HK-2 (cell line): Measurements from ENCODE around the gene CLNK.

Experiments
- DNase-seq: peaks from one replicate; pipeline ENCODE4 v3.0.0-alpha.2; 2018; ENCODE audit not compliant: unreplicated experiment

CLNK gene

DNA sequence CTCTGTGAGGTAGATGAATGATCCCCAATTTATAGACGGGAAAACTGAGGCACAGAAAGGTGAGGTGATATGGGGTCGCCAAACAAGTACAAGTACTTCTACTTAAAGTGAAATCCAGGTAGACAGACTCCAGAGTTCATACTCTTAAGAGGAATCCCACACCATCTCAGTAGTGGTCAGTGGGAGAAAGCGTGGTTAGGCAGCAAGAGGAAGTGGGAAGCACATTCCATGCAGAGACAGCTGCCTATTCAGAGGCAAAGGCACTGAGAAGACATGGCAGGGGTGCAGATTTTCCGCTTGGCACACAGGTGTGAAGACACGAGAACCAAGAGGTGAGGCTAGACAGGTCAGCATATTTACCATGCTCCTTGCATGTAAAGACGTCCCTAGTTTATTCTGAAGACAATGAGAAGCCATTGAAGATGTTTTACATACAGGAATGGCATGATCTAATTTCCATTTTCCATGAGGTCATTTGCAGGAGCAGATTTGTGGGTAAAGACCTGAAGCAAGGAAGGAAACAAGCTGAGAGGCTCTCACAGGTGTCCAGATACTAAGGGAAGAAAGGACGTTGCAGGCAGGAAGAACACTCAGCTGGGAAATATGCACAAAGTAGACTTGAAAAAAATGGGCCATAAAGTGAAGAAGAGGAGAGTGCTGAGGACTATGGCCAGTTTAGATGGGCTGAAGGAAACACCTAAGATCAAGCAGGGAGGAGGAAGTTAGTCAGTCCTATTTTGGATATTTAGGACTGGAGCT, 17.3 kb upstream of the CLNK start:
- DNase-seq: no peak

DNA sequence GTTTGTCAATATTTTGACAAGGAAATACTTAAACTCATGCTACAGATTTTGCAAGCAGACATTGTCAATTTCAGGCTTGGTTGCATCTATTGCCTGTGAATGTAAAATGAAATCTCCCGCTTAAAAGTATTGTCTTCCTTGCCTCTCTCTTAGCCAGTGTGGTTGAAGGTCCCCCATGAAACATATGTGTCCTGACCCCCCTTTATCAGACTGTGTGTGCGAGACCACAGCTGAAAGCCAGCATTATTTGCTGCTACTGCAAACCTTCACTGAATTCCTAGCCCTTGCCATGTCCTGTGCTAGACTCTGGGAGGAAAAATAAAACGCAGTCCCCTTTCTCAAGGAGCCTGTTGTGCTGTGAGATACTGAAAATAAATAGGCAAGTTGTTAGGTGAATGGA, 16.6 kb upstream of the CLNK start:
- DNase-seq: no peak

DNA sequence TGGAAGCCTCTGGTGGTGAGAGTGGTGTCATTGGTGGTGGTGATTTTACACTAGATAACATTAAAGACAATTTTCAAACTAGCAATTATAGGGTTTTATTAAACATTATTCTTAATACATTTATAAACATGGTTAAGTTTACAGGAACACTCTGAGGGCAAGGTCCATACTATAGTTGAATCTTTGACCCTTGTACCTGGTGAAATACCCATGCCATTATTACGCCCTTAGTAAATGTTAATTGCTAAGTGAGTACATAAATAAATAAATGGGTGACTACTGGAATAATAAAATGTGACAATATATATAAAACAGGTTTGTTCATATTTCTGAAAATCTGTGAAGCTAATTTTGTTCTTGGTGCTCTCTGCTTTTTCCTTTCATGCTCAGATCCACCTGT, 13.6 kb upstream of the CLNK start:
- DNase-seq: no peak

DNA sequence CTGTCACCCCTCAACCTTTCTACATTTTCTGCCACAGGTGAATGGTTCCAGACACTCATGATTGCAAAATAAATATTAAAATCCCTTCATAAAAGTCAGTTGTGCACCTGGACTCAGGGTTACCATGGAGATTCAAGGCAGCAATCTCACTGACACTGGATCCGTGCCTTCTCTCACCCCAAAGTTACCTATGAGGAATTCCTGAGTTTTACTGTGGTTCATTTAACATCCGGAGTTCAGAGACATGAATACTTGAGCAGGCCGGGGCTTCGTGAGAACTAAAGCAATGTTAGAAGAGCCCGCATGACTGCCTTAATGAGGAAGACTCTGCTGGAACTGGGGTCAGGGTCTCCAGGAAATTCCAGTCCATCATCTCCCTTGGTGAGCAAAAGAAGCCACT, 12.5 kb upstream of the CLNK start:
- DNase-seq: no peak

DNA sequence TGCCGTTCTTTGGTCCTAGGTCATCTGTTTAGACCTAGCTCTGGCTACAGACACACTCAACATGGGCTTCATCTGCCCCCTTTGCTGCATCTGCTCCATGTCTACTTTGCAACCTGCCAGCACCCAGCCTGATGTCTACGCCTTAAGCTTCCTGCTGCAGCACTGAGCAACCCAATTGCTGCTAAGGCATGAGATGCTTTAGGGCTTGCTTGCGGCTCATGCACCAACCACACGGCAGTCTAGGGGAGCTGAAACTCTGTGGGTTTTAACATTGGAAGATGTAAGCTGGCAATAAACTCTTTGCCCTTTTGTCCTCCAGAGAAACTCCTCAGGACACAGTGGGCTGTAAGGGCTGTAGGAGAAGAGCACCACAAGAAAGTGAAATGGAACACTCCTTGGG, 11.7 kb upstream of the CLNK start:
- DNase-seq: no peak

DNA sequence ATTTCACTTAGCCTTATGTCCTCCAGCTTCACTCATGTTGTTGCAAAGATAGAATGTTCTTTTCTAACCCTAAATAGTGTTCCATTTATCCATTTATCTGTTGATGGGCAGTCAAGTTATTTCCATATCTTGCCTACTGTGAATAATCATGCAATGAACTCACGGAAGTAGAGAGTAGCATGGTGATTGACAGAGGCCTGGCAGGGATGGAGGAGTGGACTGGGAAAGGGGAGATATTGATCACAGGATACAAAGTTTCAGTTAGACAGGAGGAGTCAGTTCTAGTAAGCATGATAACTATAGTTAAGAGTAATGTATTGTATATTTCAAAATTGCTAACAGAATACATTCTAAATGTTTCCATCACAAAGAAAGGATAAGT, 10.3 kb upstream of the CLNK start:
- no peak for DNase-seq

DNA sequence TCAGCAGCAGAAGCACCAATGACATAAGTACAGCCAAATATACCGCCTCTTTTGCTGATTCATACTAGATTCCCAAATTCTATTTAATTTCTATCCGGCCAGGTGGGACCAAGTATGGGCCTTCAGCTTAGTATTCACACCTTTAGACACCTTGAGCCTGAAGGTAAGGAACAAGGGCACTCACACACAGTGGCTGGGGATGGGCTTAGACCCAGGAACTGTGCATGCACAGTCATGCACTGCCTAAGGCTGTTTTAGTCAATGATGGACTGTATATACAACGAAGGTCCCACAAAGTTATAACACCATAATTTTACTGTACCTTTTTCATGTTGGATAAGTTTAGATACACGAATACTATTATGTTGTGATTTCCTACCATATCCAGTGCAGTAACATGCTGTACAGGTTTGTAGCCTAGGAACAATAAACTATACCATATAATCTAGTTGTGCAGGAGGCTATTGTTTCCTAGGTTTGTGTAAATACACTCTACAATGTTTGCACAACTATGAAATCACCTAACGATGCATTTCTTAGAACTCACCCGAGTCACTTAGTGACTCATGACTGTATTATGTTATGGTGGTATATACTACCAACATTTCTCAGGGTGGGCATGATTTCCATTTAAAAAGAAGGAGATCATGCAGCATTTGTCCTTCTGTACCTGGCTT, 9.7 kb upstream of the CLNK start:
- no peak for DNase-seq

DNA sequence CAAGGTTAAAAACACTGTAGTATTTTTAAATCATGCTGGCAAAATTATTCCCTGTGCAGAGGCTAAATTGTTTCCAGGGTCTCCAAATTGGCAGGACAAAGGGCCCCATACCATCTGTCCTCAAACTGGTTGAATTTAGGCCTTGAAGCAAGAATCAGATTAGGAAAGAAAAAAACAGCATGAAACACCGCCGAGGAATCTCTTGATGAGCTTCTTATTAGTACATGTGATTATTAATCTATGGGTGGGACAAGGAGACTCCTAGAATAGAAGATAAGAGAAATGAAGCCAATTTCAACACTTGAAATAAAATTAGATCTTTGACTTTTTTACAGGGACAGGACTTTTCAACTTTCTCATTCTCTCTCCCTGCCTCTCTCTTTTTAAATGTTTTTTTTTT, 7.1 kb upstream of the CLNK start:
- DNase-seq: no peak

DNA sequence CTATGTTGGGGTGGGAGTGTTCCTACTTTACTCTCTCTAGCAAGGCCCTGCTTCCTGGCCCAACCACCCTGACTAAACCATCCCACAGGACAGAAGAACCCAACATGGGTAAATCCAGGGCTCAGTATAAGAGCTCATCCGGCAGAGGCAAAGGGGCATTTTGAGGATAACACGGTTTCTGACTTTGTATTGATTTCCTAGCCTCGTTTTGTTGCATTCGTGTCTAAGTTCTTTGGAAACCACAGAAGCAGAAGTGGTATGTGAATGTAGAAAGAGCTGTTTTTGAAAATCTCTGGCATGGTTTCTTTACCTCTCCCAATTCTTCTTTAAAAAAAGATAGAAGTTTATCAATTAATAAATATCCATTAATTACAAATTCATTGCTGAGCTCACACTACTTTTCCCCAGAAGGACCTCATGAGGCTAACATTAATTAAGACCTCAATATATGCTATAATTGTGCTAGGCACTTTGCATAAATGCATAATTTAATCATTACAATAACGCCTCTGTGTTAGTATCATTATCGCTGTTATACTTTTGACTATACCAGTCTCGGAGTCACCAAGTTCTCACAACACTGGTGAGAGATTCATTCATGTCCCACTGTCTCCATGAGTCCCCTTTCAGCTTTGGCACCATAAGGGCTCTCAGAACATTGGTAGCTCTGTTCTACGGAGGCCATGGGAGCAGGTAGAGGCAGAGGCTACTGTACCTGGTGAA, 5.8 kb upstream of the CLNK start:
- DNase-seq: no peak

DNA sequence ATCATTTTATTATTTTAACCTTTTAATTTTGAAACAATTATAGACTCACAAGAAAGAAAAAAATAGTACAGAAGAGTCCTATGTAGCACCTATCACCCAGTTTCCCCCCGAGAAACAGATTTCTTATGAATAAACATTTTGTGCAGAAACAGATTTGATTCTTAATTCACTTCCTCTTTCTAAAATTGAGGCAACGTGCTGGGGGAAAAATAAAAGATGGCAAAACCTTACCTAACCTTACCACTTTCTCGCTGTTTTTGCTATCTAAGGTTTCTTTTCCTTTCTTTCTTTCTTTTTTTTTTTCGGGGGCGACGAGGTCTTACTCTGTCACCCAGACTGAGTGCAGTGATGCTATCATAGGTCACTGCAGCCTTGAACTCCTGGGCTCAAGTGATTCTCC, 4.3 kb upstream of the CLNK start:
- no peak for DNase-seq

DNA sequence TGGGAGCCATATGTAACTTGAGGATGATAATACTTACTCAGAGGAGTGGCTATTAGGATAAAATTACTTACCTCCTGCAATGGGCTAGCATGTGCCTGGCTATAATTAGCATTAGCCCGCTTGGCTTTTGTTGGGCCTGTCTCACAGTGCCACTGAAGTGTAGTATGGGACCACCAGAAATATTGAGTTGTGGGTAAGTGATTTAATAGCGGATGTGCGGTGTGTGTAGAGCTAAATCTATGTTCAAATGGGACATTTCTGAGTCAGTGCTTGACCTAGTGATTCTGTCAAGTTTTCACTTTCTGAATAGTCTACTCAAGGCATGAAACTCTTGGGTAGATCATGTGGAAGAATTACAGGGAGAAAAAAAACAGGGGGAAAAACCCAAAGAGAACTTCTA, 3.5 kb upstream of the CLNK start:
- DNase-seq: no peak

DNA sequence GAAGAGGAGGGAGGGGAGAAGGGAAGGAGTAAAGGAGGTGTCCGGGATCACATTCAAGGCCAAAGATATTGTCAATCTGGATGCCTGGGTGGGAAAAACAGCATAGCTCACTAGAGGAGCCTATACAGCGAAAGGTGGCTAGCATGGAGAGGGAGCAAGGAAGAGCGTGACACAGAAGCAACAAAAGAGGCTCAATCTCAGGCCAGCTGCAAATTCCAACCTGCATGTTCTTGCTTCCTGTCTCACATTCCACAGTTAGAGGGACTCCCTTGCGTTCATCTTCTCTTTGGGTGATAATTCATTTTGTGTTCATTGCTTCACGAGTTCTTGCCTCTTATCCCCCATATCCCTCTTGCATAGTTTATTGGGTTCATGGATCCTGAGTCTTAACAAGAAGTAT, 3.0 kb upstream of the CLNK start:
- DNase-seq: no peak

DNA sequence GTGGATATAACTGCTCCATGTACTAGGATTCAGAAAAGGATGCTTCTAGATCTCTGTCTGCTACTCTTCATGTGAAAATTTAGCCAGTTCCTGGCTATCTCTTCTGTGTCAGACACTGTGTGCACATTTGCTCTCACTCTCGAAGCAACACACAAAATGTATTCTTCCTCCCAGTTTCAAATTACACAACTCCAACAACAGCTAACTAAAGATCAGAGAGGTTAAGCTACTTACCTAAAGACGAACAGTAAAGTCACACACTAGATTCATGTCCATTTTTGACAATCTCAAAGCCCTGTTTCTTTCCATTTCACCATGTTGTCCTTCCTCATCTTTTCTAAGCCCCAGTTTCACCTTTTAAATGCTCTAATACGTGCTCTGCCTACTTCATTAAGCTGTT, 2.2 kb downstream of the CLNK start:
- DNase-seq: no peak

DNA sequence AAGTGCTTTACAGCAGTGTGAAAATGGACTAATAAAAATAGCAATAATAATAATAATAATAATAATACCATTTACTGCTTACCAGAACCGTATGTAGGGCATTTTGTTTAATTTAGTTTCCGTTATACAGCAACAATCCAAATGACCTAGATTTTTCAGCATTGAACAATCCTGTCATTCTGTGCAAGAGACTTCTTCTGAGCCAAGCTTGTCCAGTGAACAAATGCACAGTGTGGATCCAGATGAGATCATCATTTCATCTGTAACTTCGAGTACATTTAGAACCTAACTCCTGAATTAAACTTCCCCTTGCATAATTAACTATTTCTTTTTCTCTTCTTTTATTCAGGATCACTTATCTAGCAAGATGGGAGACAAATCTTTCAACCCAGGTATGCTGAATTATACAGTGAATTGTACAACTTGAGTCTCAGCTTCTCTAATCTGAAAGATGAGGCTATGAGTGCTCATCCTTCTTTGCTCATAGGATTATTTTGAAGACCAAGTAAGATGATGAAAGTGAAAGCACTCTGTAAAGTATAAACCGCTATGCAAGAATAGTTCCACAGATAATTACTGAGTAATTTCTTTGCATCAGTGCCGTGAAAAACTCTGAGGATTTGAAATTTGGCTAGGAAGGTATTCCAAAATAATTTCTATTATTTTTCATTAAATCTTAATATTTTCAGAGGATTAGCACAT, 6.6 kb downstream of the CLNK start:
- DNase-seq: no peak

DNA sequence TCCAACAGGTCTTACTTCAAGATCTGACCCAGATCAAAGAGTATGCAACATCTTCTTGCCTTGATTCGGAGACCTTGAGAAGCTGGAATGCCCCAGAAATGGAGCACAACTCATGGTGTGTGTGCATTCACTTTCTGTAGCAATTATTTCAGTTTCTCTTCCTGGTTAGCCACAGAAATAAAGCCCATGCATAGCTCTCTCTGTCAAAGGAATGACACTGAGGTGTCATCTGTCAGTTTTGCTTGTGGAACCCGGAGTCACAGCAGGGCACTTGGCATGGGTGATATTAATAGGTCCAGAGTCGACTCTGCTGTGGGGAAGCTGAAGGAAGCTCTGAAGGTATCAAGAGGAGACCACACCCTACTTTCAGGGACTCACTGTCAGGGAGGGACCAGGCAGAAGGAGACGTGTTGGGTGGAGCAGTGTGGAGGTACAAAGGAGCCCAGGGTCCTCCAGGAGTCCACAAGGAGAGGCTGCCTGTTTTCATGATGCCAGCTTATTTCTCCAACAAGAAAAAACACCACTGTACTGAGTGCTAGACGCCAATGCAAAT, 10.7 kb downstream of the CLNK start:
- no peak for DNase-seq

DNA sequence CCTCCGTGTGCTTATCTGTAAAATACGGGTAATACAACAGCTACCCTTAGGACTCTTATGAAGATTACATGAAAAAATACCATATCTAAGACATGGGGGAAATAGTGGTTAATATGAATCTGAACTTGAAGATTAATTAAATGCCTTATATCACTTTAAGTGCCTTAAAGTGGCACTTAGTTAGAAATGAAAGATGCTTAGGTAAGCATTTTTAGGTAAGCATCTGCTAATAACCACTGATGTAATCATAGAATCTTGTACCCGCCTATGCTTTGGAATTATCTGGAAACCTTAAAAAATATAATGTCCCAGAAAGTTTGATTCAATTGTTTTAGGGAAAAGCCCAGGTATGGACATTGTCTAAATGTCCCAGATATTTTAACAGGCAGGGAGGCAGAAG, 12.2 kb downstream of the CLNK start:
- no peak for DNase-seq

DNA sequence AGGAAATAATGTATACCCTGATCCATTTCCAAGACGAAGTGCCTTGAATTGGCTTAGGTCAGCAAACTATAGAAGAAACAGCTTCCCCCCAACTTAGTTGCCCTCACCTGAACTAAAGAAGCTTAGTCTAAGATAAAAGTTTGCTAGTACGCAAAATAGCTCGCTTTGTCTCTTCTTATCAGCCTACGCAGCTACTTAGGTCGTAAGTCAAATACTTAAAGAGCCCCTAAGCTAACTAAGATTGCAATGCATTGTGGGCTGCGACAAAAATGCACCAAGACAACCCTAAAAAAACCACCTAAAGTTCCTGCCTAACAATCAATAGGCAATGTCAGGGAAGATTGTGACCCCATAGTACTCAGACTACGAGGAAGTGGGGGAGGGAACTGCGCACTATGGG, 12.8 kb downstream of the CLNK start:
- no peak for DNase-seq

DNA sequence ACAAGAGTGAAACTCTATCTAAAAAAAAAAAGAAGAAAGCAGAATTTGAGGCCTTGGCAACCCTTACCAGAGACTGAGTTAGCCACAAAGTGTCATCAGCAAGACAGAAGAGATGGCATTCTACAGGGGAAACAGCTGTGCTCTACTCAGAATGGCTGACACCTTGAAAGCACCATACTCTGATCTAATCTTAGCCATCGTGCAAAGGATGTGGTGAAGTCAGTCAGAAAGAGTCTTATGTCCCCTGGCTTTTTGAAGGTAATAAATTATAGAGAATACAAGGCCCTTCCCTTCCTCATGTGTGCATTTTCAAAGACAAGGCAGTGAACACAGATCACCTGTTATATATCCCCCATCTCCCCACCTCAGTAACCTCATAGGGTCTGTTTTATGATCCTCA, 13.2 kb downstream of the CLNK start:
- no peak for DNase-seq

DNA sequence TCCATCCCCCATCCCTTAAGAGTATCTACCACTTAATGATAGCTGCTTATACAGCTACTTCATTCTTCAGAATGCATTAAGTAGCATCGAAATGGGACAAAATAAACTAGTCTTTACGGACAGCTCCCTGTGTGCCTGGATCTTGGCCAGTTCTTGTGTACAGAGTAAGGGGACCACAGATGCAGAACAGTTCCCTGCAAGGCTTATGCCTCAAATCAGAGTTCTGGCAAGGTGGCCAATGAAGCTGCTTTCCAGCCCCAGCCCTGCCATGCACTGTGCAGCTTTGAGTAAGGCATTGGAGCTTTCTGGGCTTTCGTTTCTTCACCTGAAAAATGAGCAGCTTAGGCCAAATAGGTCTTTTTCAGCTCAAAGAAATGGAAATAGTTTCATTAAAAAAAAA, 14.2 kb downstream of the CLNK start:
- no peak for DNase-seq

DNA sequence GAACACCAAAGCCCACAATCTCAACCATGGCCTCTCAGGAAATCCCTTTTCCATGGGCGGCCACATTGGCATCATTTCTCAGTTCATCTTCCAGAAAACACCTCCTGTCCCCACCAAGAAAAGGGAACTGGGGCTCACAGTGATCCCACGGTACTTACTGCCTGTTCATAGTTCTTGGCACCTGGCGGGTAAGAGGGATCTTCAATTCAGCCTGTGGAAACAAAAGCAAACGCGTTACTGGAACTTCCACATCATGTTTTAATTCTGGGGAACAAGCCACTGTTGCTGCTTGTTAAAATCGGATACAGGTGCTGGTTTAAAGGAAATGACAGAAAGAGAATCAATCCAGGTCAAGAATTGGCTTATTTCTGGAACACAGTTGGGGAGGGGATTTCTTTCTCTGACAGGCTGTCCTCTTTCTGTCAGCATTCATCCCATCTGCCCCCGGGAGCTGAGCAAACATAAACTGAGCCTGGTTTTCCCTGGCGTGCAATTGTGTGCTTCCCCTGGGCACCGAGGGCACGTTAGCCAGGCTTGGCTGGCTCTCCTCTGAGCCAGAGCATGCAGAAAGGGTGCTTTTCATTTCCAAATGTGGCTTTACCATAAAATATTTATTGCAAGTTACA, 16.8 kb downstream of the CLNK start:
- no peak for DNase-seq

DNA sequence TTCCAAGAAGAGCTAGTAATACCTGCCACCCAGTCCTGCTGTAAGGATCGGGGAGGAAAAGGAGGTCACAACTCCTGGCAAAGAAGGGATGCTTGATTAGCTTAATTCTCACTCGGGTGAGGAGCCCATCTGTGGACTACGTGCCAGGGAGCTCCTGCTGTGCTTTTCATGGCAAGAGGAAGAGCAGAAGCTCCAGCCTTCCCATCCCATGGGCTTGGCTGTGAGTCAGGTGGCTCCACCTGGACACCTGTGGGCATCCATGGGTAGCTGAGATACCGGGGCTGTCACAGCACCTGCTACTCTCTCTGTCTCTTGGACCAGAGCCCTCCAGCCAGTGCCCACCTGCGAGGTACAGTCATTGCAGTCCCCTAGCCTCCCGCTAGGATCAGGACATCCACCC, 18.0 kb downstream of the CLNK start:
- DNase-seq: no peak

DNA sequence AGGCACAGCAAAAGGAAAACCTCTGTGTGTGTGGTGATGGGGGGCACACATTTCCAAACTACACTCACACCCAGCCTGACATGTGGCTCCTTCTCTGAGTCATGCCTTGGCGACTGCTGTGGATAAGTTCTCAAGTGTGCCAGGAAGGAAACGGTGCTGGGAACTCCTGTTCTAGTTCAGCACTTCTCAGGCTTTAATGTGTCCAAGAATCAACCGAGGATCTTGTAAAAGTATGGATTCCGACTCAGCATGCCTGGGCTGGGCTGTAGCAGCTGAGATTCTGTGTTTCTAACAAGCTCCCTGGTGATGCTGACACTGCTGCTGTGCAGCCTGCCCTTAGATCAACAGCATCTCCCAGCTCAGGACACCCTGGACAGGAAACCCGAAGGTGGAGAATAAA, 20.2 kb downstream of the CLNK start:
- DNase-seq: no peak
